Posterior vena cava (tissue), 2 donors: ENCODE data around the gene SPRR3. TPM values are rescaled to one million over a fixed set of nuclear protein-coding genes. Genes with fewer than 3 reads are reported as not detected.

ENCODE experiments used
- DNase-seq: peaks from one replicate; pipeline ENCODE4 v3.0.0-alpha.2; 2020; ENCODE audit warnings: low spot score
- intact Hi-C, 2 donors: fragments of 100-400 bp; cut with DNase I; formaldehyde crosslinking; loops; one replicate each; pipeline versions ENCODE4 v1.14.1 to v1.14.2; 2022 to 2023
- total RNA-seq, 2 donors: library from RNA; stranded (reverse); fragmentation: NEBNext Ultra II Directional; extraction: Animal tissue kit (Norgen Biotek cat#: 25700); gene quantifications; one replicate each; pipeline ENCODE4 v1.2.1, GENCODE V29; 2021
- donor health status: DM: yes; HTN: yes; CAD: no.
- donor health status: DM: yes; HTN: yes; CAD: no.

SPRR3 gene
- total RNA-seq, 2 donors from 2014 or later, result not detected

DNA sequence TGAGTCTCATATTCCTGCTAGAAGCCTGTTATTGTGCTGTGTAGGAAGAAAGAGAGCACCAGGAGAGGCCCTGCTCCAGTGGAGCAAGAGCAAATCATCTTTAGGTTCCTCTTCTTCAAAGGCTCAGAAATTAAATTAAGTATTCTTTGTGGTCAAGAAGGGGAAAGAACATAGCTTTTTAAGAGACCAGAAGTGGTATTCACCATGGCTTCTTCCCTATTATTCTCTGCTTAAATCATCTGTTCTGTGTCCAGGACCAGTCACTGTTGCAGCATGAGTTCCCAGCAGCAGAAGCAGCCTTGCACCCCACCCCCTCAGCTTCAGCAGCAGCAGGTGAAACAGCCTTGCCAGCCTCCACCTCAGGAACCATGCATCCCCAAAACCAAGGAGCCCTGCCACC is 30.5 kb downstream of the SPRR3 start:
- DNase-seq, result no peak
- intact Hi-C loops, result no loop called here

- intact Hi-C loops, result no loop called here
- no peak for DNase-seq
Observed at GRCh38 chr1:153032677-153033308, 31.2 kb downstream of the SPRR3 start.

DNA sequence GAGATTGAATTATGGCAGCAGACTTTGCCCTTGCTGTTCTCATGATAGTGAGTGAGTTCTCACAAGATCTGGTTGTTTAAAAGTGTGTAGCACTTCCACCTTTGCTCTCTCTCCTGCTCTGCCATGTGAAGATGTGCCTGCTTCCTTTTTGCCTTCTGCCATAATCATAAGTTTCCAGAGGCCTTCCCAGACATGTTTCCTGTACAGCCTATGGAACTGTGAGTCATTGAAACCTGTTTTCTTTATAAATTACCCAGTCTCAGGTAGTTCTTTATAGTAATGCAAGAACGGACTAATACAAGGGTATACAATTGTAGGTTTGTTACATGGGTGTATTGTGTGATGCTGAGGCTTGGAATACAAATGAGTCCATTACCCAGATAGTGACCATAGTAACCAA is 33.7 kb downstream of the SPRR3 start:
- intact Hi-C loops, result no loop called here
- no peak for DNase-seq

GRCh38 chr1:153040950-153041631 is 39.5 kb downstream of the SPRR3 start, which contains the start of gene SPRR2D:
SPRR2D (minus strand) TSS chr1:153041120; CDS start chr1:153040346, 774 bp downstream.
- no peak for DNase-seq

DNA sequence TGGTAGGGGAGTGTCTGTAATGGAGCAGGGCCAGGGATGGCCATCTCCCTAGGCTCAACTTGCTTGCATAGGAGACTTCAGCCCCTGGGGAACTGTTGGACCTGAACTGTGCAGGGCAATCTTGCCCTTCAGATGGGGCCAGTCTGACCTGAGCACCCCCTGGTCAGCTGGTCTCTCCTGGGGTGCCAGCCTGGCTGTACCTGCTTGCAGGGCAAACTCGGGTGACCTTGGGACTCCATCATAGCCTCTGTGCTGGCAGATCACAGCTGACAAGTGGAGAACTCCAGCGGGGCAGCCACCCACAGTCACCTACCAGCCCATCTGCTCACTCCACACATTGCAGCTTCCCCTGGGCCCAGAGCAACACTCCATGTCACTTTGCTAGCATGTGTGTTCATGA is 47.7 kb downstream of the SPRR3 start:
- DNase-seq, result no peak
- intact Hi-C loops, result no loop called here

More at GRCh38 chr1:153040950-153041631, 39.5 kb downstream of the SPRR3 start, which contains the start of gene SPRR2D:
- intact Hi-C loops, result no loop called here

Other genes with a start within 250 kb of the SPRR3 start
- not detected for gene KPRP, start 243.7 kb upstream of the SPRR3 start, total RNA-seq
- gene LCE1F, start 226.6 kb upstream of the SPRR3 start, total RNA-seq, result not detected
- not detected for gene LCE1E, start 215.5 kb upstream of the SPRR3 start, total RNA-seq
- gene LCE1D, start 205.0 kb upstream of the SPRR3 start, total RNA-seq, result not detected
- gene LCE1C, start 195.1 kb upstream of the SPRR3 start, total RNA-seq, result not detected
- not detected for gene LCE1B, start 189.8 kb upstream of the SPRR3 start, total RNA-seq
- gene LCE1A, start 174.3 kb upstream of the SPRR3 start, total RNA-seq, result not detected
- gene LCE6A, start 158.9 kb upstream of the SPRR3 start, total RNA-seq, result not detected
- gene LCE7A, start 141.8 kb upstream of the SPRR3 start, total RNA-seq, result not detected
- gene SMCP, start 123.4 kb upstream of the SPRR3 start, total RNA-seq, result not detected
- not detected for gene IVL, start 93.2 kb upstream of the SPRR3 start, total RNA-seq
- not detected for gene SPRR5, start 54.5 kb upstream of the SPRR3 start, total RNA-seq
- gene SPRR4, start 31.1 kb upstream of the SPRR3 start, total RNA-seq, result not detected
- gene SPRR1A, start 17.7 kb upstream of the SPRR3 start, total RNA-seq, result not detected
- gene SPRR1B, start 29.5 kb downstream of the SPRR3 start, total RNA-seq, result not detected
- not detected for gene SPRR2D, start 39.4 kb downstream of the SPRR3 start, total RNA-seq
- gene SPRR2A, start 55.8 kb downstream of the SPRR3 start, total RNA-seq, result not detected
- gene SPRR2B, start 69.9 kb downstream of the SPRR3 start, total RNA-seq, result not detected
- gene SPRR2E, start 92.8 kb downstream of the SPRR3 start, total RNA-seq, result not detected
- 1 to 10 TPM in 1 of 2 donors, not detected in 1; 1.9 TPM for gene SPRR2F, start 111.8 kb downstream of the SPRR3 start, total RNA-seq
- not detected for gene SPRR2G, start 149.1 kb downstream of the SPRR3 start, total RNA-seq
- gene LELP1, start 201.7 kb downstream of the SPRR3 start, total RNA-seq, result not detected
- not detected for gene PRR9, start 215.8 kb downstream of the SPRR3 start, total RNA-seq